ENCODE results near the gene SMCP. TPM values are rescaled to one million over a fixed set of nuclear protein-coding genes. Genes with fewer than 3 reads are reported as not detected.

SMCP gene
- total RNA-seq, 4 donors from 2014 or later: not detected

GRCh38 chr1:152924191-152924590 is 46.1 kb downstream of the SMCP start:
- H3K4me1 ChIP-seq: no peaks in the 10 kb centered on the region
- no peaks in the 10 kb centered on the region for H3K36me3 ChIP-seq
- no peaks in the 10 kb centered on the region for H3K9me3 ChIP-seq
- TF ChIP-seq POLR2A (IDR thresholded peaks at IDR 0.05): no peak
- TF ChIP-seq, protein P1, sequence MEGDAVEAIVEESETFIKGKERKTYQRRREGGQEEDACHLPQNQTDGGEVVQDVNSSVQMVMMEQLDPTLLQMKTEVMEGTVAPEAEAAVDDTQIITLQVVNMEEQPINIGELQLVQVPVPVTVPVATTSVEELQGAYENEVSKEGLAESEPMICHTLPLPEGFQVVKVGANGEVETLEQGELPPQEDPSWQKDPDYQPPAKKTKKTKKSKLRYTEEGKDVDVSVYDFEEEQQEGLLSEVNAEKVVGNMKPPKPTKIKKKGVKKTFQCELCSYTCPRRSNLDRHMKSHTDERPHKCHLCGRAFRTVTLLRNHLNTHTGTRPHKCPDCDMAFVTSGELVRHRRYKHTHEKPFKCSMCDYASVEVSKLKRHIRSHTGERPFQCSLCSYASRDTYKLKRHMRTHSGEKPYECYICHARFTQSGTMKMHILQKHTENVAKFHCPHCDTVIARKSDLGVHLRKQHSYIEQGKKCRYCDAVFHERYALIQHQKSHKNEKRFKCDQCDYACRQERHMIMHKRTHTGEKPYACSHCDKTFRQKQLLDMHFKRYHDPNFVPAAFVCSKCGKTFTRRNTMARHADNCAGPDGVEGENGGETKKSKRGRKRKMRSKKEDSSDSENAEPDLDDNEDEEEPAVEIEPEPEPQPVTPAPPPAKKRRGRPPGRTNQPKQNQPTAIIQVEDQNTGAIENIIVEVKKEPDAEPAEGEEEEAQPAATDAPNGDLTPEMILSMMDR (IDR thresholded peaks at IDR 0.05): no peak
- no peak overlapping the region for H3K4me3 ChIP-seq
- no peak for DNase-seq
- intact Hi-C loops (cut with DNase I; ENCODE audit: low total_unique reads): no loop called here
- H3K27ac ChIP-seq: no peak overlapping the region
- no peaks in the 10 kb centered on the region for H3K27me3 ChIP-seq

GRCh38 chr1:152926091-152926490 is 48.0 kb downstream of the SMCP start:
- no peak for DNase-seq
- no peak overlapping the region for H3K4me3 ChIP-seq

DNA sequence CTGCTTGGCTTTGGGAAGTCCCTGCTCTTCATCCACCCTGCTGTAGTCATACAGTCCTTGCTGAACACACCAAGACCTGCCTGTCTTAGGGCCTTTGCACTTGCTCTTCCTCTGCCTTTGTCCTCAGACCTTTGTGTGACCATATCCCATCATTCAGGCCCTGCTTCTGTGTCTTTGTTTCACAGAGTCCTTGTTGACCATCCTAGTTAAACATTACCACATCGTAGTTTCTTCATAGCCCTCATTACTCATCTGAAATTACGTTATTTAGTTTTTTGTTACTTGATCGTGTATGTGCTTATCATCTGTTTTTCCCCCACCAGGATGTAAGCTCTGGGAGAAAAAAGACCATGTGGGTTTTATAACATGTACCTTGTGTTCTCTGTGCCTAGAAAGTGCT is 50.5 kb downstream of the SMCP start:
- Histone ChIP-seq H3K4me3 (no peak overlapping the region), H3K27me3 (no peaks in the 10 kb centered on the region), H3K9me3 (no peaks in the 10 kb centered on the region), H3K36me3 (no peaks in the 10 kb centered on the region), H3K27ac (no peak overlapping the region), H3K4me1 (no peaks in the 10 kb centered on the region)
- intact Hi-C loops (cut with DNase I; ENCODE audit: low total_unique reads): no loop called here
- TF ChIP-seq POLR2A (IDR thresholded peaks at IDR 0.05): no peak
- TF ChIP-seq, protein P1 (IDR thresholded peaks at IDR 0.05): no peak
- no peak for DNase-seq

More at GRCh38 chr1:152926091-152926490, 48.0 kb downstream of the SMCP start:
- intact Hi-C loops (cut with DNase I; ENCODE audit: low total_unique reads): no loop called here
- Histone ChIP-seq H3K36me3 (no peaks in the 10 kb centered on the region), H3K9me3 (no peaks in the 10 kb centered on the region), H3K4me1 (no peaks in the 10 kb centered on the region), H3K27ac (no peak overlapping the region), H3K27me3 (no peaks in the 10 kb centered on the region)
- TF ChIP-seq, protein P1 (IDR thresholded peaks at IDR 0.05): no peak
- TF ChIP-seq POLR2A (IDR thresholded peaks at IDR 0.05): no peak

- Histone ChIP-seq H3K4me3 (no peak overlapping the region), H3K4me1 (no peaks in the 10 kb centered on the region), H3K9me3 (no peaks in the 10 kb centered on the region), H3K27me3 (no peaks in the 10 kb centered on the region), H3K36me3 (no peaks in the 10 kb centered on the region), H3K27ac (no peak overlapping the region)
- intact Hi-C loops (cut with DNase I; ENCODE audit: low total_unique reads): no loop called here
- no peak for DNase-seq
- TF ChIP-seq POLR2A (IDR thresholded peaks at IDR 0.05): no peak
- TF ChIP-seq, protein P1 (IDR thresholded peaks at IDR 0.05): no peak
Measured at GRCh38 chr1:152932170-152932811, 54.2 kb downstream of the SMCP start.

- H3K9me3 ChIP-seq: no peaks in the 10 kb centered on the region
- intact Hi-C loops (cut with DNase I; ENCODE audit: low total_unique reads): no loop called here
- no peak overlapping the region for H3K4me3 ChIP-seq
- H3K27me3 ChIP-seq: no peaks in the 10 kb centered on the region
- DNase-seq: no peak
- TF ChIP-seq, protein P1 (IDR thresholded peaks at IDR 0.05): no peak
- no peak for TF ChIP-seq POLR2A (IDR thresholded peaks at IDR 0.05)
- H3K36me3 ChIP-seq: no peaks in the 10 kb centered on the region
- H3K27ac ChIP-seq: no peak overlapping the region
- no peaks in the 10 kb centered on the region for H3K4me1 ChIP-seq
Measured at GRCh38 chr1:152933196-152933595, 55.1 kb downstream of the SMCP start.

Other genes starting within 250 kb of the SMCP start
- gene LCE2D, start 214.9 kb upstream of the SMCP start, total RNA-seq: not detected
- gene LCE2C, start 203.0 kb upstream of the SMCP start, total RNA-seq: not detected
- not detected for gene LCE2B, start 192.2 kb upstream of the SMCP start, total RNA-seq
- not detected for gene LCE2A, start 180.0 kb upstream of the SMCP start, total RNA-seq
- not detected for gene LCE4A, start 170.2 kb upstream of the SMCP start, total RNA-seq
- gene KPRP, start 120.3 kb upstream of the SMCP start, total RNA-seq: not detected
- gene LCE1F, start 103.2 kb upstream of the SMCP start, total RNA-seq: not detected
- gene LCE1E, start 92.1 kb upstream of the SMCP start, total RNA-seq: not detected
- gene LCE1D, start 81.6 kb upstream of the SMCP start, total RNA-seq: not detected
- not detected for gene LCE1C, start 71.7 kb upstream of the SMCP start, total RNA-seq
- not detected for gene LCE1B, start 66.4 kb upstream of the SMCP start, total RNA-seq
- gene LCE1A, start 50.8 kb upstream of the SMCP start, total RNA-seq: not detected
- not detected for gene LCE6A, start 35.5 kb upstream of the SMCP start, total RNA-seq
- not detected for gene LCE7A, start 18.3 kb upstream of the SMCP start, total RNA-seq
- not detected for gene IVL, start 30.2 kb downstream of the SMCP start, total RNA-seq
- not detected for gene SPRR5, start 68.9 kb downstream of the SMCP start, total RNA-seq
- not detected for gene SPRR4, start 92.3 kb downstream of the SMCP start, total RNA-seq
- not detected for gene SPRR1A, start 105.8 kb downstream of the SMCP start, total RNA-seq
- gene SPRR3, start 123.4 kb downstream of the SMCP start, total RNA-seq: under 1 TPM in 2 of 4 donors, not detected in 2; 0.69 to 0.70 TPM
- gene SPRR1B, start 152.9 kb downstream of the SMCP start, total RNA-seq: not detected
- not detected for gene SPRR2D, start 162.8 kb downstream of the SMCP start, total RNA-seq
- under 1 TPM in 1 of 4 donors, not detected in 3; 0.67 TPM for gene SPRR2A, start 179.2 kb downstream of the SMCP start, total RNA-seq
- gene SPRR2B, start 193.3 kb downstream of the SMCP start, total RNA-seq: not detected
- gene SPRR2E, start 216.2 kb downstream of the SMCP start, total RNA-seq: not detected
- 1 to 10 TPM in 1 of 4 donors, not detected in 3; 2.8 TPM for gene SPRR2F, start 235.2 kb downstream of the SMCP start, total RNA-seq